ENCODE measurements around the gene CACNB1.

CACNB1 gene

DNA sequence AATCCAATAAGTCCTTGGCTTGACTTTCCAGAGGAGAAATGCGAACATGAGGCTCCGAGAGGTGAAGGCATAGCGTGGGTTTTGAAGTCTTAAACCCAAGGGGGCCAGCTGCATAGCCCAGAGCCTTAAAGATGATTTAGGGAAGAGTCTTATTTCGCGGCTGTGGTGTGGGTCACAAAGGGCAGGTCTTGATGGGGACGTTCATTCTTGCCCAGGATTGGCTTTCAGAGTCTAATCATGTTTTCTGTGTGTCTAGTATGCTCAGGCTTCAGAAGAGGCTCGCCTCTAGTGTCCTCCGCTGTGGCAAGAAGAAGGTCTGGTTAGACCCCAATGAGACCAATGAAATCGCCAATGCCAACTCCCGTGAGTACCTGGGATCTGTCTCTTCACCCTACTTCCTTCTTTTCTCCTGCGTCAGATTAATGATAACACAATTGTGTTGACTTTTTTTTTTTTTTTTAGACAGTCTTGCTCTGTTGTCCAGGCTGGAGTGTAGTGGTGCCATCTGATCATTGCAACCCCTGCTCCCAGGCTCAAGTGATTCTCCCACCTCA lies 3.6 kb upstream of the CACNB1 start:
- DNase-seq (ENCODE audit: low read depth): no peak

DNA sequence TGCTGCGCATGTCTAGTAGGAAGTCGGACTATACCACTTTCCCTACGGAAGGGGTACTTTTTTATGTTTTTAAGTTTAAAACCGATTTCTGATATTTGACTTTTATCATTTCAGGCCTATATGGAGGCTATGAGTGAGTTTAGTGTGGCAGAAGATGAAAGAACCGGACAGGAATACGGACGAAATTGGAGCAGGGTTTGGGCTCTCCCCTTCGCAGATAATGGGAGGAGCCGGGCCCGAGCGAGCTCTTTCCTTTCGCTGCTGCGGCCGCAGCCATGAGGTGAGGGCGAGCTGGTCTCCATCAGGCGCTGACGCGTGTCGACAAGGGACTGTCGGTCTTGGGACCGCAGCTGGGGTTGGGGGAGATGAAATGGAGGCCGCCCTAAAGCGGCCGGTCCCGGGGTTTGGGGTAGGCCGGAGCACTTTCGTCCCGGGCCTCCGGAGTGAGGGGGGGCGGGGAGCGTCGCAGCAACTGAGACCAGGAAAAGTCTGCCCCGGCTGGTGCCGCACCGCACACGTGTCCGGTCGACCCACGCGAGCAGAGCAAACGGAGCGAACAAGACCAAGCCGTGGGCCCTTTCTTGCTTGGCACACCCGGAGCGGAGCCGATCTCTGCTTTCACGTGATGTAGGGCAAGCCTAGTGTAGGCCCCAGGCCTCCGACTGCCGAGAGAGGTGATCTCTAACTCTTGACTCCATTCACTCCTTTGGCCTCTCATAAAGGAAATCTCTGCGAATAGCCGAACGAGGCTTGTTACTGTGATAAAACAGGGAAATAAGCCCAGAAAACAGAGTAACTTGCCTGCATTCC lies 2.8 kb upstream of the CACNB1 start, which contains the start of gene RPL19:
RPL19 (plus strand) TSS at position 214 of the 810 bp plus-strand sequence; CDS start at position 276, 62 bp downstream.
- peak; percentile 66 for DNase-seq (ENCODE audit: low read depth)

DNA sequence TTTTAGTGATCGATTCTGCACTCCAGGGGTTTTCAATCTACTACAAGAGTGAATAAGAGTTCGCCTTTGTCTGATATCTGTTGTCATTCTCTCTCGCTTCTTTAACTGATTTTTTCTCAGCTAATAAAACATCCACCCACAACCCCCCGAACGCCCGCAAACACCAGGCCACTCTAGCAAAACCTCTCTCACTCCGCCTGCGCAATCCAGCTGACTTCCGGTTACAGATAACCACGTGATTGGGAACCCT lies 2.3 kb upstream of the CACNB1 start:
- DNase-seq (ENCODE audit: low read depth): peak; percentile 96

- DNase-seq (ENCODE audit: low read depth): no peak
Measured at GRCh38 chr17:39198186-39198566, 707 bp upstream of the CACNB1 start.

GRCh38 chr17:39196808-39197291 lies 619 bp downstream of the CACNB1 start:
- no peak for DNase-seq (ENCODE audit: low read depth)

- DNase-seq (ENCODE audit: low read depth): no peak
Measured at GRCh38 chr17:39196241-39196807, 1.1 kb downstream of the CACNB1 start.

DNA sequence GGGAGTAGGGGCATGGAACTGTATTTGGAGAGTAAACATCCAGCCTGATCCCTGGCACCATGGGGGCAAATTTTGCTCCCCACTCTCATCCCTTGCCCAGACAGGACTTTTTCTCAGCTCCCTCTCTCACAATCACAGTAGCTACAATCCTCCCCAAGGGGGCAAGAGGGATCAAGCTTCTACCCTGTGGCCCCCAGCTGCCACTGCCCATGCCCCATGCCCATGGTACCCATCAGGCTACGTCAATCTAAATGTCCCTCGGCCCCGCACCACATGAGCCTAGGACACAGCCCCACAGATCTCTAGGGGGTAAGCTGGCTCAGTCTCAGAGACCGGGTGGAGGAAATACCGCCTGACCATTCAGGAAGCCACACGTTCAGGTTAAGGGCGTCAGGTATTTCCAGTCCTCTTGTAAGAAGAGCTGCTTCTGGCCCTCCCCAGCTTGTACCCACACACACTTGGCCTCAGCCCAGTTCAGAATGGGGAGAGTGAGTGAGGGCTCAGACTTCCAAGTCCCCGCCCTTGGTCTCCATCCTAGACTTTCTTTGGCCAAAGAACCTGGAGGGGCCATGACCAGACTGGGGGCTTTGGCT lies 1.8 kb downstream of the CACNB1 start:
- no peak for DNase-seq (ENCODE audit: low read depth)

DNA sequence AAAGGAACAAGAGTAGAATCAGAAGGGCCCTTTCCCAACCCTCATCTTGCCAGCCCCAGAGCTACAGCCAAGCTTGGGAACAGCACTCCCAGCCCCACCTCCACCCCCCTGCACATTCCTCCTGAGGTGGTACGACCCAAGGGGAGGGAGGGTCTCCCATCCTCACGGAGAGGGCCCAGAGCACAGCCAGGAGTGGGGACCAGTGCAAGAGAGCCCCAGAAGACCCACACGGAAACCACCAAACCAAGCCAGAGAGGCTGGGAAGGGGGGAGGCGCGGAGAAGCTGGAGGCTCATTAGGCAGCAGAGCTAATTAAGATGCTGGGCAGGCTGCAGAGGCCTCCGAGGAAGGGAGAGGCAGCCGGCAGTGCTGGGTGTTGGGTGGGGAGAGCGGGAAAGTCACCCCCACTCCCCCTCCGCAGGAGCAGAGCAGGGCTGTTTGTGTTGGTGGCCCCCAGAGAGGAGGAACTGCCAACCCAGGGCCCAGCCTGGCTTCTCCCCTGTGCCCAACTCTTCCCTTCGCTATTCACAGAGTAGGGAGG lies 2.4 kb downstream of the CACNB1 start:
- DNase-seq (ENCODE audit: low read depth): no peak

DNA sequence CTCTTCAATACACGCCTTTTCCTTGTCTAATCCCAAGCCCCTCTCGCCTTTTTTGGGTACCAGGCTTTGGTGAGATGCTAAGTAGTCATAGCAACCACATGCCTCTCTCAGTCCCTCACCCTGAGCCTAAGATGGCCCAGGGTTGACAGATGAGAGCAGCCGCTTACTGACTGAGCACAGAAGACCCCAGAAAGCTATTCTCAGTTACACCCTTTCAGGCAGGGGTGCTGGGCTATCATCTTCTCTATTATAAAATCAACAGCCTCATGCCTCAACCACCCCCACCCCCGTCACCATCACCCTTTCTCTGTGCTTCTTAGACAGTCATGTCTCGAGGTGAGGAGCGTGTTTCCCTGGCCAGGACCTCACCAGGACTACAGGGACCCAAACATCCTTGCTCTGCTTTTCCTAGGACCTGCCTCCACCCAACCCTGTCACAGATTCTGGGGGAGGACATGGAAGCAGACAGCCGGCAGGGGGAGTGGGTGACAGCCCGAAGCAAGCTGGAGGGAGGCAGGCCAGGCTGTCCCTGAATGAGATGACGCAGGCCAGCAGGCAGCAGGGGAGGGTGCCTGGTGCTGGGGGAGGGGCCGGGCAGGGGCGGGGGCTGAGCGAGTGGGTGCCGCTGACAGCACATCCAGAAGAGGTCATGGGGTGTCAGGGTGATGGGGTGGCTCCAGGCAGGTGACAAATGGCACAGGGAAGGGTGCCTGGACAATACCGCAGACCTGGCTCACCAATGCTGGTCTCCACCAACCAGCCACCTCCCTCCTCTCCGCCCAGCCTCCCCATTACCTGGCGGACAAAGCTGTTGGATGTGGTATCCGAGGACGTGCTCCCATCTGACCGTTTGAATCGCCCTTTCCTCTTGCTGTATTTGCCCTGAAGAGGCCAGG lies 3.1 kb downstream of the CACNB1 start:
- DNase-seq (ENCODE audit: low read depth): no peak

GRCh38 chr17:39193346-39193745 lies 4.1 kb downstream of the CACNB1 start:
- no peak for DNase-seq (ENCODE audit: low read depth)

DNA sequence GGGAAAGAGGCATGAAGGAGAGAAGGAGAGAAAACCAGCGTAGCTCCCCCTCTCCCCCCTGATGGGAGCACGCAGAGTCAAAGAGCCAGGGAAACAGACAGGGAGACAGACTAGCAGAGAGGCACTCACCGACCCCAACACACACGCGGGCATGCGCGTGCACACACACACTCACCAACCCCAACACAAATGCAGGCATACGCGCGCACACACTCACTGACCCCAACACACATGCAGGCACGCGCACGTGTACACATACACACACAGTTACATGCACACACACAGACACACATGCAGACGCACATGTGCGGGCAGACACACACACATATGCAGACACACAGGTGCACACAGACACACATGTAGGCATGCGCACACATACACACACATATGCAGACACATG lies 4.6 kb downstream of the CACNB1 start:
- no peak for DNase-seq (ENCODE audit: low read depth)

GRCh38 chr17:39191750-39192510 lies 5.5 kb downstream of the CACNB1 start:
- DNase-seq (ENCODE audit: low read depth): no peak

DNA sequence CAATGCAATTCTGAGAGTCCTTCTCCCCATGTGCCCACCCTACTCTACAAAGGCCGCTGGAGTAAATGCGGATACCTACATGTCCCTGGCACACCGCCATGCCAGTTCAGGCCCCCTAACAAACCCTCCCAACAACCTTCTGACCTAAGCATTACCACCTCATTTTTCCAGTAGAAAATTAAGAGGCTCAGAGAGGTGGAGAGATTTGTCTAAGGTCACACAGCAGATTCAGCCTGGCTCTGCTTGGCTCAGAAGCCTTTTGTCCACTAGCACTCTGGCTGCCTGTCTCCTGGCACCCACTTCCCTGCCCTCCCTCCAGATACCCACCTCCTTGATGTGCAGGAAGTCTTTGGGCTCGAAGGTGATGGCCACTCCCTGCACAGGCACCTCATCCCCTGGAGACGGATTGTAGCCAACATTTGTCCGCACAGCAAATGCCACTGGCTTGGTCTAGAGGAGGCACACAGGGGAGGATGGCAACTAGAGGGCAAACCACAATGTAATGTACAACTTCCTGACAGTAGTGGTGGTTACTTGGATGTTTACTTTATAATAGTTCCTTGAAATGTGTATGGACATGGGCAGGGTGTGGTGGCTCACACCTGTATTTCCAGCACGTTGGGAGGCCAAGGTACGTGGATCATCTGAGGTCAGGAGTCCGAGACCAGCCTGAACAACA lies 10.2 kb downstream of the CACNB1 start:
- DNase-seq (ENCODE audit: low read depth): no peak

GRCh38 chr17:39186481-39187002 lies 10.9 kb downstream of the CACNB1 start:
- DNase-seq (ENCODE audit: low read depth): no peak

DNA sequence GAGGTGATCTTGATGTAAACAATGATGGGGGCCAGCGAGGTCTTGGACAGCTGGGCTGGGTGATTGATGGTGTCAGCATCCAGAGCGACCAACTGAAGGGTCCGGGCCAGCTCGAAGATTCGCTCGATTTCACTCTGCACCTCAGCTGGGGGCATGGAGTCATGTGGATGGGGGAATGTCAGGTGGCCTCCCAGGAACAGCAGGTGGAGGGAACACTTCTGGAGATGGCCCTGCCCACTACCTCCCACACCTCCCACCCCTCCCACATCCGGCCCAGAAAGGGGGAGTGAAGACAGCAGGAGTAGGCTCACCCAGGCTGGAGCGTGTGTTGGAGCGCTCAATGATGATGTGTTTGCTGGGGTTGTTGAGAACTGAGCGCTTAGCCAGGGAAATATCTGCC lies 13.7 kb downstream of the CACNB1 start:
- no peak for DNase-seq (ENCODE audit: low read depth)

GRCh38 chr17:39183045-39183444 lies 14.4 kb downstream of the CACNB1 start:
- no peak for DNase-seq (ENCODE audit: low read depth)

- no peak for DNase-seq (ENCODE audit: low read depth)
Measured at GRCh38 chr17:39181303-39181702, 16.2 kb downstream of the CACNB1 start.

DNA sequence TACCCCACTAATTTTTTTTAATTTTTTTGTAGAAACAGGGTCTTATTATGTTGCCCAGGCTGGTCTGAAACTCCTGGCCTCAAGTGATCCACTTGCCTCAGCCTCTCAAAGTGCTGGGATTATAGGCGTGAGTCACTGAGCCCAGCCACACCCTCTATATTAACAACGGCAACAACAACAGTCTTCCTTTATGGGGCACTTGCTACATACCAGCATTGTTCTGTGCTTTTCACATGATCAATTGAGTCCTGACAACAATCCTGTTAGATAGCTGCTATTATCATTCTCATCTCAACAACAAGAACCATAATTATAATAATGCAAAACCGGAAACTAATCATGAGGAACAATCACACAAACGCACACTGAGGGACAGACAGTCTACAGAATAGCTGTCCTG lies 18.9 kb downstream of the CACNB1 start:
- DNase-seq (ENCODE audit: low read depth): no peak

DNA sequence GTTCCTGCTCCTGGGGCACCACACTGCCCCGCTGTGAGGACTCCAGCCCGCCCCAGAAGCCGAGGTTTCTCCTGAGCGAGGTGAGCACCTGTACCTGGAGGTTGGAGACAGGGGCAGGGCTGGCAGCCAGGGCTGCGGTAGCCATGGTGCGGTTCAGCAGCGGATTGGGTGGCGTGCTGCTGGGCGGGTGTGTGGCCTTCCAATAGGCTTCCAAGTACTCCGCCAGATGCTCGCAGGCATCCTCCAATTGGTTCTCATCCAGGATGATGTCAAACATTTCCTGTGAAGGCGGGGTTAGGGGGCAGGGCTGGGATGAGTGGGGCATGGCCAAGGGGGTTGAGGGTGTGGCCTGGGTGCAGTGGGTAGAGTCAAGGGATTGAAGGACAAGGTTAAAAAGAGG lies 20.2 kb downstream of the CACNB1 start:
- no peak for DNase-seq (ENCODE audit: low read depth)

DNA sequence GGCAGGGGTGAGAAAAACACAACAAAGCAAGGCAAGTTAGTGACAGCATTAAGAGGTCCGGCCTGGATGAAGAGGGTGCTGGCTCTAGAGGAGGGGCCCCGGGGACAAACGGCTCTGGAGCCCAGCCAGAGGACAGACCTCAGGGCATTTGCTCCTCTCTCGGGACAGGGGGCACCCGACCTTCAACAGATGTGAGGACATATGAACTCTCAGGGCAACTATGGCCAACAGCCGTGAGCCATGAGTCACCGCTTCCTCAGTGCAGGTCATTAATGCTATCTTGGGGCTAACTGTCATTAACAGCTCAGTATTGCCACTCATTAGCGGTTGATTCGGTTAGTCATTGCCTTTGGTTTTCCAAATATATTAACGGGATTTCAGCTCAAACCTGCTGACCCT lies 21.8 kb downstream of the CACNB1 start:
- DNase-seq (ENCODE audit: low read depth): no peak
